Thoracic aorta (tissue), 2 donors: Measurements from ENCODE around the gene CD160. TPM values are rescaled to one million over a fixed set of nuclear protein-coding genes. Genes with fewer than 3 reads are reported as not detected.

Experiments
- ATAC-seq: fragments of 150-250 bp; one replicate; pipeline ENCODE4 v1.8.0; 2017; ENCODE audit warnings: low read depth; ENCODE audit not compliant: insufficient number of reproducible peaks, low FRiP score
- DNase-seq: peaks from one replicate; pipeline ENCODE4 v3.0.0-alpha.2; 2020; ENCODE audit warnings: low spot score
- H3K27ac ChIP-seq, 2 donors: fragments of 200-600 bp; sonication (generic); 1 replicate in 1 of 2; 2 replicates in 1 of 2; pipeline ENCODE4 v1.5.1; 2016; ENCODE audit warnings: mild to moderate bottlenecking in 2 of 2, moderate library complexity in 2 of 2
- H3K27me3 ChIP-seq: fragments of 200-600 bp; sonication (generic); replicated peaks from 2 replicates; pipeline ENCODE4 v1.6.0; 2016; ENCODE audit warnings: mild to moderate bottlenecking; ENCODE audit not compliant: insufficient read depth
- H3K36me3 ChIP-seq: fragments of 200-600 bp; sonication (generic); one replicate; pipeline ENCODE4 v1.5.1; 2016
- H3K4me1 ChIP-seq, 2 donors: fragments of 200-600 bp; sonication (generic); 1 replicate in 1 of 2; 2 replicates in 1 of 2; pipeline versions ENCODE4 v1.5.1 to v1.6.0; 2016; ENCODE audit warnings: low read depth in 2 of 2, mild to moderate bottlenecking in 1 of 2; ENCODE audit not compliant: control insufficient read depth in 1 of 2
- H3K4me3 ChIP-seq: fragments of 200-600 bp; sonication (generic); 2 replicates; pipeline ENCODE4 v1.5.1; 2016; ENCODE audit warnings: mild to moderate bottlenecking
- H3K9me3 ChIP-seq: fragments of 200-600 bp; sonication (generic); 2 replicates; pipeline ENCODE4 v1.5.1; 2016
- total RNA-seq, 2 donors: library from RNA; depleted of rRNA; stranded (reverse); fragments of >200 nt; gene quantifications; one replicate each; pipeline versions ENCODE4 v1.1.0 to v1.2.3, GENCODE V29; 2016
- TF ChIP-seq, protein P1 (sequence below): fragments of 200-600 bp; sonication (generic); IDR thresholded peaks from one replicate; pipeline ENCODE4 v1.5.1; 2019; ENCODE audit warnings: antibody characterized with exemption

The CD160 gene
- total RNA-seq, 2 donors from 2014 or later = 0.28 TPM; not detected in 1

DNA sequence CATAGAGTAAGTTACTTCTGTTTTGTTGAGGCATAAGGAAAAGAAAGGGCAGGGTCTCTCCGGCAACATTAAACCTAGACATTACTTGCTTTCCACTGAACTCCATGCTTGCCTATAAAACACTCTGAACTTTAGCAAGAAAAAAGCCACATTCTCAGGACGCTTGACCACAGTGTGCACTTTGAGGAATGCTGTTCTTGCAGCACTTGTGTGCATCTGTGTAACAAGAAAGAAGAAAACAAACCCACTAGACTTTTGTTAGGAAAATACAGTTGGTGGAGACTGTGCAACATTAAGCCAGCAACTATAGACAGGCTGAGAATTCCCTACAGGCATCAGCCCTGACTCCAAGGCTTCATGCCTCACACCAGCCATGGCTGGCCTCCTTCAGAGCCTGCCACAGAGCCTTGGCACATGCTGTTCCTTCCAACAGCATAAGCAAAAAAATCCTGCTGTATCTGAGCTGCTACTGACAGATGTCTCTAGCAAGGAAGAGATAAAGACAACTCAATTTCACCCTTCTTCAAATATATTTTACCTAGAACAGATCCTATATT, 17.9 kb upstream of the CD160 start:
- H3K27me3 ChIP-seq = no peaks in the 10 kb centered on the region
- TF ChIP-seq, protein P1, sequence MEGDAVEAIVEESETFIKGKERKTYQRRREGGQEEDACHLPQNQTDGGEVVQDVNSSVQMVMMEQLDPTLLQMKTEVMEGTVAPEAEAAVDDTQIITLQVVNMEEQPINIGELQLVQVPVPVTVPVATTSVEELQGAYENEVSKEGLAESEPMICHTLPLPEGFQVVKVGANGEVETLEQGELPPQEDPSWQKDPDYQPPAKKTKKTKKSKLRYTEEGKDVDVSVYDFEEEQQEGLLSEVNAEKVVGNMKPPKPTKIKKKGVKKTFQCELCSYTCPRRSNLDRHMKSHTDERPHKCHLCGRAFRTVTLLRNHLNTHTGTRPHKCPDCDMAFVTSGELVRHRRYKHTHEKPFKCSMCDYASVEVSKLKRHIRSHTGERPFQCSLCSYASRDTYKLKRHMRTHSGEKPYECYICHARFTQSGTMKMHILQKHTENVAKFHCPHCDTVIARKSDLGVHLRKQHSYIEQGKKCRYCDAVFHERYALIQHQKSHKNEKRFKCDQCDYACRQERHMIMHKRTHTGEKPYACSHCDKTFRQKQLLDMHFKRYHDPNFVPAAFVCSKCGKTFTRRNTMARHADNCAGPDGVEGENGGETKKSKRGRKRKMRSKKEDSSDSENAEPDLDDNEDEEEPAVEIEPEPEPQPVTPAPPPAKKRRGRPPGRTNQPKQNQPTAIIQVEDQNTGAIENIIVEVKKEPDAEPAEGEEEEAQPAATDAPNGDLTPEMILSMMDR = no peak
- DNase-seq (no peak), ATAC-seq (no peak)
- no peak overlapping the region for H3K27ac ChIP-seq
- H3K4me3 ChIP-seq = no peak overlapping the region
- no peaks in the 10 kb centered on the region for H3K9me3 ChIP-seq
- no peaks in the 10 kb centered on the region for H3K36me3 ChIP-seq
- H3K4me1 ChIP-seq = no peaks in the 10 kb centered on the region

DNA sequence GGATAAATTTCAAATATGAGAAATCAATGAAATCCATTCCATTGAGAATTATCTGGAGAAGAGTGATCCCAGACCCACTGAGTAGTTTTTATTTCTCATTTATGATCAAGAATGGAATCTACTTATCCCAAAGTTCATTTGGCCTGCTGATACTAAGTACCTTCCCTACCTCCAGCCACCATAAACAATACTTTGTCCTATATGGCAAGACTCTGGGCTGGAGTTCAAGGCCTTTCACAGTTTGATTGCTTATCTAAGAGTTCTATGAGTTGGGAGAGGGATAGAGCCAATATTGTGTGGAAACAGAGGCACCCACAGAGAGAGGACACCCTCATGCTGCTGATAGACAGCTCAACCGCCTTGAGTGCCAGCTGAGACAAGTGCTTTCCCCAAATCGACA, 17.2 kb upstream of the CD160 start:
- Histone ChIP-seq H3K27ac (no peak overlapping the region), H3K4me3 (no peak overlapping the region), H3K27me3 (no peaks in the 10 kb centered on the region), H3K36me3 (no peaks in the 10 kb centered on the region), H3K4me1 (no peaks in the 10 kb centered on the region), H3K9me3 (no peaks in the 10 kb centered on the region)
- TF ChIP-seq, protein P1 = no peak
- DNase-seq (no peak), ATAC-seq (no peak)

DNA sequence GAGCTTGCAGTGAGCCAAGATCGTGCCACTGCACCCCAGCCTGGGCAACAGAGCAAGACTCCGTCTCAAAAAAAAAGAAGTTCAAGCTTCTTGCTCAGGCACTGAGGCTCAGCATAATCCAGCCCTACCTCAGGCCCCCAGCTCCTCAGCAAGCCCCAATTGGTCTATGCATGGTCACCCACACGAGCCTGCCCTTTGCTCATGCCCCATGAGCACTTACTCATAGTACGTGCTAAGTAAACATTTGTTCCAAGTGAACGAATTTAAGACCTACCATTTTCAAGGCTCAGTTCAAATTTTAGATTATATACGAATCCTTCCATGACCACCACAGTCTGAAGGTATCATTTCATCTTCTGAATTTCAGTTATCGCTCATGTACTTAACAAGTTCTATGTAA, 16.5 kb upstream of the CD160 start:
- Histone ChIP-seq H3K27me3 (no peaks in the 10 kb centered on the region), H3K27ac (no peak overlapping the region), H3K4me3 (no peak overlapping the region), H3K4me1 (no peaks in the 10 kb centered on the region), H3K36me3 (no peaks in the 10 kb centered on the region), H3K9me3 (no peaks in the 10 kb centered on the region)
- DNase-seq (no peak), ATAC-seq (no peak)
- TF ChIP-seq, protein P1 = no peak

DNA sequence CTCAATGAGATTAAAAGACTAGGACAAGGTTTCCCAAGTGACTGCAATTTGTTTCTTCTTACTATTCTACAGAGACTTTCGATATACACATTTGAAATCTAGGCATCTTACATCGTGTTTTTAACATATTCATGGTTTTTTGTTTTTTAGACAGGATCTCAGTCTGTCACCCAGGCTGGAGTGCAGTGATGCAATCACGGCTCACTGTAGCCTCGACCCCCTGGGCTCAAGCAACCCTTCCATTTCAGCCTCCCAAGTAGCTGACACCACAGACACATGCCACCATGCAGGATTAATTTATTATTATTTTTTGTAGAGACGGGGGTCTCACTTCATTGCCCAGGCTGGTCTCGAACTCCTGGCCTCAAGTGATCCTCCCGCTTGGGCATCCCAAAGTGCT, 13.7 kb upstream of the CD160 start:
- H3K9me3 ChIP-seq = no peaks in the 10 kb centered on the region
- no peak overlapping the region for H3K27ac ChIP-seq
- TF ChIP-seq, protein P1 = no peak
- no peaks in the 10 kb centered on the region for H3K4me1 ChIP-seq
- ATAC-seq = no peak
- no peak overlapping the region for H3K4me3 ChIP-seq
- H3K36me3 ChIP-seq = no peaks in the 10 kb centered on the region
- no peak for DNase-seq
- H3K27me3 ChIP-seq = no peaks in the 10 kb centered on the region

DNA sequence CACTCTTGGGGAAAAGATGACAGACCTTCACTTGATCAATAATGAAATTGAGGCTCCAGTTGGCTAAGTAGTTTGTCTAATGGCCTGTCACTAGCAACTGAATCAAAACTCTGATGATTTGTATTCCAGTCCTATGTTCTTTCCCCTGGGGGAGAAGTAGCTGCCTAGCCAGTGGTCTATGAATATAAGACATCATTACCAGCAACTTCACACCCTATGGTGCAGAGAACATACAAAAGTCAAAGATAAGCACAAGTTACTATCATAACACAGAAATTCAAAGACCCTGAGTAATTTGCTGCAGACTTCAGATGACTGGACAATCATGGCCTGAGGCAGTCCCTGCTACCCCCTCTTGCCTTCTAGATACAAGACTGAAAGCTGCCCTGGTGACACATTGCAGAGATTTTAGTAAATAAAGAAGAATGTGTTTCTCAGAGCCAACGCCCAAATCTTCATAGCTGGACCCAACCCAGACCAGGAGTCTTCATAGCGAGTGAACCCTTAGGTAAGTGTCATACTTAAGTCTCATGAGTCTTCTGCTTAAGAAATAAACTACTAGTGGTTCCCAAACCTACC, 13.1 kb upstream of the CD160 start:
- ATAC-seq (no peak), DNase-seq (no peak)
- Histone ChIP-seq H3K9me3 (no peaks in the 10 kb centered on the region), H3K27me3 (no peaks in the 10 kb centered on the region), H3K27ac (no peak overlapping the region), H3K4me3 (no peak overlapping the region), H3K36me3 (no peaks in the 10 kb centered on the region), H3K4me1 (no peaks in the 10 kb centered on the region)
- TF ChIP-seq, protein P1 = no peak
